BE2C (cell line): ENCODE results near the gene TBC1D5.
"Not testable (repeated sequence)": the region's sequence is repeated elsewhere in the genome, so short reads cannot be mapped to it uniquely, and the experiment has no call there.

Source experiments
- DNase-seq: peaks from one replicate; pipeline ENCODE4 v3.0.0-alpha.2; 2020
- H3K27me3 ChIP-seq: fragments of 250-450 bp; sonication (Bioruptor Pico); 2 replicates; pipeline ENCODE4 v1.5.1; 2020; ENCODE audit warnings: mild to moderate bottlenecking
- H3K36me3 ChIP-seq: fragments of 250-450 bp; sonication (Bioruptor Pico); 2 replicates; pipeline ENCODE4 v1.5.1; 2020; ENCODE audit warnings: mild to moderate bottlenecking
- H3K4me1 ChIP-seq: fragments of 250-450 bp; sonication (Bioruptor Pico); 2 replicates; pipeline ENCODE4 v1.5.1; 2020
- H3K4me3 ChIP-seq: 2 replicates; pipeline ENCODE4 v1.5.1; 2011; ENCODE audit warnings: low read depth, low read length
- H3K9me3 ChIP-seq: fragments of 250-450 bp; sonication (Bioruptor Pico); 2 replicates; pipeline ENCODE4 v1.5.1; 2020
- CTCF ChIP-seq: IDR thresholded peaks from 2 replicates; pipeline ENCODE4 v1.5.1; 2012; ENCODE audit warnings: mild to moderate bottlenecking, low read depth, low read length

The TBC1D5 gene

GRCh38 chr3:17717411-17717810 is 25.0 kb downstream of the TBC1D5 start:
- Histone ChIP-seq H3K36me3 (no peaks in the 10 kb centered on the region), H3K4me1 (no peaks in the 10 kb centered on the region), H3K27me3 (no peaks in the 10 kb centered on the region), H3K9me3 (no peaks in the 10 kb centered on the region), H3K4me3 (no peak overlapping the region)
- no peak for DNase-seq
- TF ChIP-seq CTCF, result no peak

- Histone ChIP-seq H3K9me3 (no peaks in the 10 kb centered on the region), H3K36me3 (no peaks in the 10 kb centered on the region), H3K4me3 (no peak overlapping the region), H3K27me3 (no peaks in the 10 kb centered on the region), H3K4me1 (no peaks in the 10 kb centered on the region)
- TF ChIP-seq CTCF, result no peak
- DNase-seq, result no peak
Measured at GRCh38 chr3:17714473-17714872, 28.0 kb downstream of the TBC1D5 start.

- Histone ChIP-seq H3K36me3 (no peaks in the 10 kb centered on the region), H3K9me3 (no peaks in the 10 kb centered on the region), H3K27me3 (no peaks in the 10 kb centered on the region), H3K4me1 (no peaks in the 10 kb centered on the region), H3K4me3 (no peak overlapping the region)
- TF ChIP-seq CTCF, result no peak
- no peak for DNase-seq
Measured at GRCh38 chr3:17709236-17709810, 33.1 kb downstream of the TBC1D5 start.

GRCh38 chr3:17707813-17708543 is 34.5 kb downstream of the TBC1D5 start:
- Histone ChIP-seq H3K9me3 (no peaks in the 10 kb centered on the region), H3K4me3 (no peak overlapping the region), H3K4me1 (no peaks in the 10 kb centered on the region), H3K36me3 (no peaks in the 10 kb centered on the region), H3K27me3 (no peaks in the 10 kb centered on the region)
- DNase-seq, result no peak
- no peak for TF ChIP-seq CTCF

GRCh38 chr3:17705991-17706390 is 36.4 kb downstream of the TBC1D5 start:
- H3K4me3 ChIP-seq, DNase-seq, H3K9me3 ChIP-seq, H3K4me1 ChIP-seq, H3K36me3 ChIP-seq, H3K27me3 ChIP-seq: not testable (repeated sequence)

GRCh38 chr3:17699815-17700214 is 42.6 kb downstream of the TBC1D5 start:
- H3K4me1 ChIP-seq, H3K36me3 ChIP-seq, H3K9me3 ChIP-seq, H3K27me3 ChIP-seq, H3K4me3 ChIP-seq, DNase-seq: not testable (repeated sequence)

- not testable (repeated sequence) for H3K36me3 ChIP-seq, H3K27me3 ChIP-seq, H3K4me1 ChIP-seq, DNase-seq, H3K4me3 ChIP-seq, H3K9me3 ChIP-seq
Measured at GRCh38 chr3:17695665-17696064, 46.8 kb downstream of the TBC1D5 start.

- H3K4me1 ChIP-seq, H3K4me3 ChIP-seq, H3K9me3 ChIP-seq, H3K36me3 ChIP-seq, H3K27me3 ChIP-seq, DNase-seq: not testable (repeated sequence)
Measured at GRCh38 chr3:17693670-17693999, 48.8 kb downstream of the TBC1D5 start.

- not testable (repeated sequence) for H3K27me3 ChIP-seq, H3K4me3 ChIP-seq, DNase-seq, H3K9me3 ChIP-seq, H3K36me3 ChIP-seq, H3K4me1 ChIP-seq
Measured at GRCh38 chr3:17692846-17693669, 49.4 kb downstream of the TBC1D5 start.
